Activated CD8-positive, alpha-beta T cell treated with anti-CD3 and anti-CD28 coated beads for 36 hours (primary cell): ENCODE data around the gene SLC35B2. TPM values are rescaled to one million over a fixed set of nuclear protein-coding genes. Genes with fewer than 3 reads are reported as not detected.

ENCODE experiments used
- ATAC-seq: fragments of 200-7000 bp; cut with Tn5 transposase; one replicate; pipeline ENCODE4 v1.10.0; 2021; ENCODE audit warnings: mild to moderate bottlenecking, moderate library complexity
- CTCF ChIA-PET: fragments of 350-600 bp; sonication (Branson Sonifier 250); formaldehyde crosslinking; loops from one replicate; lab custom pipeline; 2021; ENCODE audit warnings: antibody characterized with exemption; lab: Charles Lee
- POLR2A ChIA-PET: fragments of 350-600 bp; sonication (Branson Sonifier 250); formaldehyde crosslinking; loops from one replicate; lab custom pipeline; 2021; ENCODE audit warnings: antibody characterized with exemption; lab: Charles Lee
- DNase-seq: peaks from one replicate; pipeline ENCODE4 v3.0.0-alpha.2; 2020
- H3K27ac Mint-ChIP-seq: one replicate; pipeline ENCODE4 v1.8.0; 2021; ENCODE audit warnings: mild to moderate bottlenecking, mixed read lengths
- H3K27me3 Mint-ChIP-seq: one replicate; pipeline ENCODE4 v1.8.0; 2021; ENCODE audit warnings: mixed read lengths
- H3K36me3 Mint-ChIP-seq: one replicate; pipeline ENCODE4 v1.8.0; 2021; ENCODE audit warnings: low read depth, mixed read lengths
- H3K4me1 Mint-ChIP-seq: one replicate; pipeline ENCODE4 v1.8.0; 2021; ENCODE audit warnings: low read depth, mixed read lengths
- H3K4me3 Mint-ChIP-seq: one replicate; pipeline ENCODE4 v1.8.0; 2021; ENCODE audit warnings: mild to moderate bottlenecking, moderate library complexity, mixed read lengths
- H3K9me3 Mint-ChIP-seq: one replicate; pipeline ENCODE4 v1.8.0; 2021; ENCODE audit warnings: mixed read lengths
- CTCF ChIP-seq: fragments of 200-600 bp; IDR thresholded peaks from one replicate; pipeline ENCODE4 v1.8.0; 2022; ENCODE audit warnings: antibody characterized with exemption, mild to moderate bottlenecking
- intact Hi-C: fragments of 100-400 bp; cut with micrococcal nuclease; formaldehyde crosslinking; loops from one replicate; pipeline ENCODE4 v1.10.0; 2022
- total RNA-seq, 2 experiments: library from RNA; stranded (reverse); gene quantifications; one replicate each; pipeline ENCODE4 v1.2.3, GENCODE V29; 2021

SLC35B2 gene
- total RNA-seq, 2 experiments from 2014 or later = 15.4 to 16.7 TPM

GRCh38 chr6:44207966-44208365 lies 49.4 kb downstream of the SLC35B2 start:
- TF ChIP-seq CTCF = no peak
- intact Hi-C loops = no loop called here
- POLR2A ChIA-PET = no interaction called here
- no peak for ATAC-seq
- no peak for DNase-seq
- Mint-ChIP-seq H3K36me3 (no peaks in the 10 kb centered on the region), H3K27ac (no peak overlapping the region), H3K4me3 (no peak overlapping the region), H3K4me1 (no peaks in the 10 kb centered on the region), H3K27me3 (peaks cover 2% of the 10 kb centered on the region), H3K9me3 (no peaks in the 10 kb centered on the region)
- CTCF ChIA-PET = interaction anchor here (1.0 to 2.2 kb wide), 2 partner anchors 35 to 131 kb away, joined by 3 to 7 read pairs; no protein-coding TSS in a partner anchor

Other genes starting within 250 kb of the SLC35B2 start
- 10 to 100 TPM; 42.8 to 44.3 TPM for gene MRPL14, start 130.1 kb downstream of the SLC35B2 start, total RNA-seq
- 10 to 100 TPM in 1 of 2 experiments, 1 to 10 TPM in 1; 9.1 to 12.9 TPM for gene TMEM63B, start 130.0 kb downstream of the SLC35B2 start, total RNA-seq
- under 1 TPM; 0.11 to 0.18 TPM for gene CAPN11, start 98.7 kb downstream of the SLC35B2 start, total RNA-seq
- gene MYMX, start 40.6 kb downstream of the SLC35B2 start, total RNA-seq = not detected
- gene SLC29A1, start 33.9 kb downstream of the SLC35B2 start, total RNA-seq = 10 to 100 TPM; 56.1 to 57.4 TPM
- gene HSP90AB1, start 10.4 kb downstream of the SLC35B2 start, total RNA-seq = 1,000 to 10,000 TPM; 2,124 to 2,130 TPM
- gene NFKBIE, start 8.0 kb upstream of the SLC35B2 start, total RNA-seq = 10 to 100 TPM; 13.3 to 17.9 TPM
- under 1 TPM in 1 of 2 experiments, not detected in 1; 0.05 TPM for gene TMEM151B, start 12.9 kb upstream of the SLC35B2 start, total RNA-seq
- gene AARS2, start 55.8 kb upstream of the SLC35B2 start, total RNA-seq = 10 to 100 TPM; 16.2 to 16.3 TPM
- not detected for gene SPATS1, start 85.1 kb upstream of the SLC35B2 start, total RNA-seq
- gene CDC5L, start 130.2 kb upstream of the SLC35B2 start, total RNA-seq = 10 to 100 TPM; 20.4 to 21.4 TPM